Tongue (tissue), 2 donors: ENCODE results near the gene CNN1. TPM values are rescaled to one million over a fixed set of nuclear protein-coding genes. Genes with fewer than 3 reads are reported as not detected.

ENCODE experiments used
- small RNA-seq: library from RNA; depleted of rRNA; stranded (forward); fragments of <200 nt; gene quantifications from one replicate; pipeline ENCODE3, GENCODE V24; 2014; ENCODE audit warnings: low replicate concordance
- total RNA-seq: library from RNA; depleted of rRNA; stranded (reverse); fragments of >200 nt; gene quantifications from one replicate; pipeline ENCODE4 v1.2.3, GENCODE V29; 2014

CNN1 gene
- total RNA-seq, 1 donor from 2014 or later = 53.1 TPM

Small RNA genes lying within 50 kb of the gene (small RNA-seq; reads per million reads assigned to genes)
- gene MIR7974 = 0.35 reads per million, percentile 60 among the genes with 10 or more reads in this experiment
- gene RN7SL833P = 0.06 reads per million

Other genes with a start within 250 kb of the CNN1 start
- gene TSPAN16, start 242.7 kb upstream of the CNN1 start, total RNA-seq = not detected
- 19.2 TPM for gene RAB3D, start 199.2 kb upstream of the CNN1 start, total RNA-seq
- gene TMEM205, start 192.6 kb upstream of the CNN1 start, total RNA-seq = 98.4 TPM
- gene CCDC159, start 192.3 kb upstream of the CNN1 start, total RNA-seq = 7.4 TPM
- 20.3 TPM for gene PLPPR2, start 183.4 kb upstream of the CNN1 start, total RNA-seq
- gene SWSAP1, start 164.2 kb upstream of the CNN1 start, total RNA-seq = 0.82 TPM
- gene EPOR, start 154.5 kb upstream of the CNN1 start, total RNA-seq = 3.0 TPM
- gene RGL3, start 119.5 kb upstream of the CNN1 start, total RNA-seq = 0.10 TPM
- not detected for gene ODAD3, start 103.7 kb upstream of the CNN1 start, total RNA-seq
- gene PRKCSH, start 103.2 kb upstream of the CNN1 start, total RNA-seq = 86.7 TPM
- gene ELAVL3, start 57.8 kb upstream of the CNN1 start, total RNA-seq = 0.31 TPM
- gene ZNF653, start 33.0 kb upstream of the CNN1 start, total RNA-seq = 4.2 TPM
- gene ECSIT, start 9.7 kb upstream of the CNN1 start, total RNA-seq = 56.6 TPM
- gene ELOF1, start 20.4 kb downstream of the CNN1 start, total RNA-seq = 9.4 TPM
- gene ACP5, start 38.8 kb downstream of the CNN1 start, total RNA-seq = 2.5 TPM
- gene ZNF627, start 58.6 kb downstream of the CNN1 start, total RNA-seq = 21.1 TPM
- gene ZNF823, start 200.1 kb downstream of the CNN1 start, total RNA-seq = 8.5 TPM
- gene ZNF441, start 228.1 kb downstream of the CNN1 start, total RNA-seq = 16.2 TPM